ENCODE results near the gene ING5. TPM values are rescaled to one million over a fixed set of nuclear protein-coding genes. Genes with fewer than 3 reads are reported as not detected.

ING5 gene
- total RNA-seq, 1 donor from 2014 or later: 41.5 TPM

- peaks cover 6% of the 10 kb centered on the region for H3K4me1 ChIP-seq
- intact Hi-C loops (cut with DNase I): no loop called here
- DNase-seq (ENCODE audit: extremely low spot score in 2 of 2): no peak
- H3K27me3 ChIP-seq: no peaks in the 10 kb centered on the region
- TF ChIP-seq POLR2AphosphoS5 (IDR thresholded peaks at IDR 0.05; ENCODE audit: insufficient read depth in 1 of 2, low read depth in 1 of 2): no peak
- no peaks in the 10 kb centered on the region for H3K9me3 ChIP-seq
- H3K4me3 ChIP-seq: no peak overlapping the region
- peaks cover 0 to 27% of the 10 kb centered on the region in 2 donors for H3K36me3 ChIP-seq
- H3K27ac ChIP-seq: no peak overlapping the region
These were observed 23.5 kb upstream of the ING5 start for GRCh38 chr2:241678307-241678706.

GRCh38 chr2:241678784-241679540, 22.9 kb upstream of the ING5 start:
- H3K4me3 ChIP-seq: no peak overlapping the region
- TF ChIP-seq POLR2A (IDR thresholded peaks at IDR 0.05) (no peak), CTCF (IDR thresholded peaks at IDR 0.05) (no peak), POLR2AphosphoS5 (IDR thresholded peaks at IDR 0.05; ENCODE audit: insufficient read depth in 1 of 2, low read depth in 1 of 2) (no peak)
- H3K9me3 ChIP-seq: no peaks in the 10 kb centered on the region
- intact Hi-C loops (cut with DNase I): no loop called here
- peaks cover 0 to 27% of the 10 kb centered on the region in 2 donors for H3K36me3 ChIP-seq
- DNase-seq (ENCODE audit: extremely low spot score in 2 of 2): no peak
- peaks cover 6% of the 10 kb centered on the region for H3K4me1 ChIP-seq
- no peaks in the 10 kb centered on the region for H3K27me3 ChIP-seq
- no peak overlapping the region for H3K27ac ChIP-seq

- peaks cover 0 to 27% of the 10 kb centered on the region in 2 donors for H3K36me3 ChIP-seq
- peaks cover 6% of the 10 kb centered on the region for H3K4me1 ChIP-seq
- no peak for DNase-seq (ENCODE audit: extremely low spot score in 2 of 2)
- H3K4me3 ChIP-seq: no peak overlapping the region
- intact Hi-C loops (cut with DNase I): no loop called here
- TF ChIP-seq POLR2AphosphoS5 (IDR thresholded peaks at IDR 0.05; ENCODE audit: insufficient read depth in 1 of 2, low read depth in 1 of 2): no peak
- no peak for TF ChIP-seq CTCF (IDR thresholded peaks at IDR 0.05)
- no peaks in the 10 kb centered on the region for H3K9me3 ChIP-seq
- peak overlapping the region; percentile 64 for H3K27ac ChIP-seq
- H3K27me3 ChIP-seq: no peaks in the 10 kb centered on the region
These were observed 21.8 kb upstream of the ING5 start for GRCh38 chr2:241680044-241680443.

- Histone ChIP-seq H3K4me1 (peaks cover 13% of the 10 kb centered on the region), H3K36me3 (peaks cover 0 to 25% of the 10 kb centered on the region in 2 donors), H3K27me3 (no peaks in the 10 kb centered on the region), H3K4me3 (no peak overlapping the region), H3K27ac (peak overlapping the region; percentile 64), H3K9me3 (no peaks in the 10 kb centered on the region)
- TF ChIP-seq POLR2A (IDR thresholded peaks at IDR 0.05): no peak
- TF ChIP-seq POLR2AphosphoS5 (IDR thresholded peaks at IDR 0.05; ENCODE audit: insufficient read depth in 1 of 2, low read depth in 1 of 2): peak in 1 of 2 donors; percentile 32
- no peak for DNase-seq (ENCODE audit: extremely low spot score in 2 of 2)
- intact Hi-C loops (cut with DNase I): no loop called here
These were observed 20.8 kb upstream of the ING5 start for GRCh38 chr2:241680827-241681599.

- no peak for TF ChIP-seq POLR2AphosphoS5 (IDR thresholded peaks at IDR 0.05; ENCODE audit: insufficient read depth in 1 of 2, low read depth in 1 of 2)
- no peak for TF ChIP-seq POLR2A (IDR thresholded peaks at IDR 0.05)
- no peak for TF ChIP-seq CTCF (IDR thresholded peaks at IDR 0.05)
- no peak for DNase-seq (ENCODE audit: extremely low spot score in 2 of 2)
- no peaks in the 10 kb centered on the region for H3K27me3 ChIP-seq
- H3K9me3 ChIP-seq: no peaks in the 10 kb centered on the region
- intact Hi-C loops (cut with DNase I): loop anchor here (2.0 kb wide), 1 partner anchor 17 kb away; the partner anchor contains the start of gene ING5
- peaks cover 38% of the 10 kb centered on the region for H3K4me1 ChIP-seq
- peak overlapping the region; percentile 80 to 99 for H3K4me3 ChIP-seq
- peaks cover 0 to 16% of the 10 kb centered on the region in 2 donors for H3K36me3 ChIP-seq
- peak overlapping the region; percentile 58 for H3K27ac ChIP-seq
These were observed 15.6 kb upstream of the ING5 start for GRCh38 chr2:241686324-241686649.

Data from vagina (tissue), 2 donors.